Uterus (tissue), 2 donors: ENCODE data around the gene SFTPB.

ENCODE experiments used
- POLR2A ChIP-seq, 2 donors: fragments of 450-650 bp; IDR thresholded peaks; one replicate each; pipeline ENCODE4 v1.6.1; 2016; ENCODE audit warnings: antibody characterized with exemption in 2 of 2, mild to moderate bottlenecking in 1 of 2, moderate library complexity in 1 of 2
- TF ChIP-seq, protein P1 (sequence below), 4 experiments: fragments of 200-600 bp in 2 of 4; fragments of 450-650 bp in 2 of 4; sonication (generic) in 2 of 4; IDR thresholded peaks; one replicate each; pipeline ENCODE4 v1.5.1; 2016 to 2019; ENCODE audit warnings: antibody characterized with exemption in 4 of 4, mild to moderate bottlenecking in 2 of 4, moderate library complexity in 1 of 4

DNA sequence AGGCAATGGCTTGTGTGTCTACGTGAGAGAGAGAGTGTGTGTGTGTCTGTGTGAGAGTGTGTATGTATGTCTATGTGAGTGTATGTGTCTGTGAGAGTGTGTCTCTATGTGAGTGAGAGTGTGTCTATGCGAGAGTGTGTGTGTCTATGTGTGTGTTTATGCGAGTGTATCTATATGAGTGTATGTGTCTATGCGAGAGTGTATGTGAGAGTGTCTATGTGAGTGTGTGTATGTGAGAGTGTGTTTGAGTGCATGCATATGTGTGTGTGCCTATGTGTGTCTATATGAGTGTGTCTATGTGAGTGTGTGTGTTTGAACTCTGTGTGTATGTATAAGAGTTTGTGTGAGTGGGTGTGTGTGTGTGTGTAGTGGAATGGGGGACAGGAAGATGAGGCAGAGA is 16.4 kb upstream of the SFTPB start:
- TF ChIP-seq, protein P1, sequence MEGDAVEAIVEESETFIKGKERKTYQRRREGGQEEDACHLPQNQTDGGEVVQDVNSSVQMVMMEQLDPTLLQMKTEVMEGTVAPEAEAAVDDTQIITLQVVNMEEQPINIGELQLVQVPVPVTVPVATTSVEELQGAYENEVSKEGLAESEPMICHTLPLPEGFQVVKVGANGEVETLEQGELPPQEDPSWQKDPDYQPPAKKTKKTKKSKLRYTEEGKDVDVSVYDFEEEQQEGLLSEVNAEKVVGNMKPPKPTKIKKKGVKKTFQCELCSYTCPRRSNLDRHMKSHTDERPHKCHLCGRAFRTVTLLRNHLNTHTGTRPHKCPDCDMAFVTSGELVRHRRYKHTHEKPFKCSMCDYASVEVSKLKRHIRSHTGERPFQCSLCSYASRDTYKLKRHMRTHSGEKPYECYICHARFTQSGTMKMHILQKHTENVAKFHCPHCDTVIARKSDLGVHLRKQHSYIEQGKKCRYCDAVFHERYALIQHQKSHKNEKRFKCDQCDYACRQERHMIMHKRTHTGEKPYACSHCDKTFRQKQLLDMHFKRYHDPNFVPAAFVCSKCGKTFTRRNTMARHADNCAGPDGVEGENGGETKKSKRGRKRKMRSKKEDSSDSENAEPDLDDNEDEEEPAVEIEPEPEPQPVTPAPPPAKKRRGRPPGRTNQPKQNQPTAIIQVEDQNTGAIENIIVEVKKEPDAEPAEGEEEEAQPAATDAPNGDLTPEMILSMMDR (IDR thresholded peaks at IDR 0.05): no peak
- no peak for TF ChIP-seq POLR2A (IDR thresholded peaks at IDR 0.05)
